Activated T-cell treated with anti-CD3 and anti-CD28 coated beads for 4 hours (primary cell): ENCODE data around the gene FRMD4A.

Source experiments
- DNase-seq: peaks from one replicate; pipeline ENCODE4 v3.0.0-alpha.2; 2020

FRMD4A gene

GRCh38 chr10:14004536-14004935 lies 326.2 kb downstream of the FRMD4A start:
- no peak for DNase-seq

- DNase-seq: no peak
Observed at GRCh38 chr10:14003517-14004184, 327.1 kb downstream of the FRMD4A start.

GRCh38 chr10:14001298-14002040 lies 329.3 kb downstream of the FRMD4A start:
- DNase-seq: no peak

- no peak for DNase-seq
Observed at GRCh38 chr10:13998163-13998835, 332.4 kb downstream of the FRMD4A start.

- DNase-seq: no peak
Observed at GRCh38 chr10:13997650-13998049, 333.1 kb downstream of the FRMD4A start.

GRCh38 chr10:13994932-13995331 lies 335.8 kb downstream of the FRMD4A start:
- DNase-seq: no peak

- no peak for DNase-seq
Observed at GRCh38 chr10:13993673-13994089, 337.0 kb downstream of the FRMD4A start.

GRCh38 chr10:13993169-13993568 lies 337.6 kb downstream of the FRMD4A start:
- DNase-seq: no peak

- DNase-seq: no peak
Observed at GRCh38 chr10:13991353-13991752, 339.4 kb downstream of the FRMD4A start.

- no peak for DNase-seq
Observed at GRCh38 chr10:13990946-13991345, 339.8 kb downstream of the FRMD4A start.

- no peak for DNase-seq
Observed at GRCh38 chr10:13990392-13990805, 340.3 kb downstream of the FRMD4A start.

GRCh38 chr10:13989616-13990015 lies 341.1 kb downstream of the FRMD4A start:
- no peak for DNase-seq

GRCh38 chr10:13987446-13987845 lies 343.3 kb downstream of the FRMD4A start:
- no peak for DNase-seq

GRCh38 chr10:13984647-13985155 lies 346.0 kb downstream of the FRMD4A start:
- DNase-seq: no peak

GRCh38 chr10:13983035-13983434 lies 347.7 kb downstream of the FRMD4A start:
- no peak for DNase-seq

- DNase-seq: no peak
Observed at GRCh38 chr10:13978533-13979115, 352.1 kb downstream of the FRMD4A start.

- DNase-seq: no peak
Observed at GRCh38 chr10:13977861-13978532, 352.7 kb downstream of the FRMD4A start.

GRCh38 chr10:13973742-13974141 lies 357.0 kb downstream of the FRMD4A start:
- DNase-seq: no peak

GRCh38 chr10:13972609-13973008 lies 358.1 kb downstream of the FRMD4A start:
- DNase-seq: no peak

GRCh38 chr10:13971601-13972475 lies 358.9 kb downstream of the FRMD4A start:
- no peak for DNase-seq

GRCh38 chr10:13970957-13971353 lies 359.8 kb downstream of the FRMD4A start:
- DNase-seq: no peak
